GM12801 (cell line): Measurements from ENCODE around the gene SHE.

ENCODE experiments used
- TF ChIP-seq, protein P1 (sequence below): IDR thresholded peaks from one replicate; pipeline ENCODE4 v1.5.1; 2011; ENCODE audit warnings: control low read depth; ENCODE audit not compliant: insufficient read length; ENCODE audit errors: extremely low read depth

The SHE gene

GRCh38 chr1:154441241-154441888 is 60.8 kb downstream of the SHE start:
- TF ChIP-seq, protein P1, sequence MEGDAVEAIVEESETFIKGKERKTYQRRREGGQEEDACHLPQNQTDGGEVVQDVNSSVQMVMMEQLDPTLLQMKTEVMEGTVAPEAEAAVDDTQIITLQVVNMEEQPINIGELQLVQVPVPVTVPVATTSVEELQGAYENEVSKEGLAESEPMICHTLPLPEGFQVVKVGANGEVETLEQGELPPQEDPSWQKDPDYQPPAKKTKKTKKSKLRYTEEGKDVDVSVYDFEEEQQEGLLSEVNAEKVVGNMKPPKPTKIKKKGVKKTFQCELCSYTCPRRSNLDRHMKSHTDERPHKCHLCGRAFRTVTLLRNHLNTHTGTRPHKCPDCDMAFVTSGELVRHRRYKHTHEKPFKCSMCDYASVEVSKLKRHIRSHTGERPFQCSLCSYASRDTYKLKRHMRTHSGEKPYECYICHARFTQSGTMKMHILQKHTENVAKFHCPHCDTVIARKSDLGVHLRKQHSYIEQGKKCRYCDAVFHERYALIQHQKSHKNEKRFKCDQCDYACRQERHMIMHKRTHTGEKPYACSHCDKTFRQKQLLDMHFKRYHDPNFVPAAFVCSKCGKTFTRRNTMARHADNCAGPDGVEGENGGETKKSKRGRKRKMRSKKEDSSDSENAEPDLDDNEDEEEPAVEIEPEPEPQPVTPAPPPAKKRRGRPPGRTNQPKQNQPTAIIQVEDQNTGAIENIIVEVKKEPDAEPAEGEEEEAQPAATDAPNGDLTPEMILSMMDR, result no peak

GRCh38 chr1:154440036-154440804 is 62.0 kb downstream of the SHE start:
- TF ChIP-seq, protein P1, result no peak

- TF ChIP-seq, protein P1, result no peak
These were observed 65.8 kb downstream of the SHE start for GRCh38 chr1:154436433-154436832.

DNA sequence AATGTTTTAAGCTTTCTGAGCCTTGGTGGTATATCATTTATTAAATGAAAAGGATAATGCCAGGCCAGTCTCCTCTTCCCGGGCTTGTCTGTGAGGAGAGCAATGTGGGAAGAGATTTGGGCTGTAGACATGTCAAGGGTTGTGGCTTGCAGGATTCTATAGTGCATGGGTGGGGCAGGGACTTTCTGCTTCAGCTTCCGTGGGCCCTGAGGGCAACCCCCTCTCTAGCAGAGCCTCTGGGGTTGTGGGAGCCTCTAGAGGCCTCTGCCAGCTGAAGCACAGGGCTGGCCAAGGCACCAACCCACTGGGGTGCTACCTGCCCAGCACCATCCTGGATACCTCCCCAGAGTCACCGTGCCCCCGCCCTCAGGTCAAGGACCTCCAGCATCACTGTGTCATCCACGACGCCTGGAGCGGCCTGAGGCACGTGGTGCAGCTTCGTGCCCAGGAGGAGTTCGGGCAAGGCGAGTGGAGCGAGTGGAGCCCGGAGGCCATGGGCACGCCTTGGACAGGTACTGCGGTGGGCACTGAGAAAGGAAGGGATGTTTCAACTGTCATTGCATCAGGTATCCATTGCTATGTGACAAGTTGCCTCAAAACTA is 66.5 kb downstream of the SHE start:
- TF ChIP-seq, protein P1, result no peak

GRCh38 chr1:154434346-154435085 is 67.7 kb downstream of the SHE start:
- TF ChIP-seq, protein P1, result no peak

DNA sequence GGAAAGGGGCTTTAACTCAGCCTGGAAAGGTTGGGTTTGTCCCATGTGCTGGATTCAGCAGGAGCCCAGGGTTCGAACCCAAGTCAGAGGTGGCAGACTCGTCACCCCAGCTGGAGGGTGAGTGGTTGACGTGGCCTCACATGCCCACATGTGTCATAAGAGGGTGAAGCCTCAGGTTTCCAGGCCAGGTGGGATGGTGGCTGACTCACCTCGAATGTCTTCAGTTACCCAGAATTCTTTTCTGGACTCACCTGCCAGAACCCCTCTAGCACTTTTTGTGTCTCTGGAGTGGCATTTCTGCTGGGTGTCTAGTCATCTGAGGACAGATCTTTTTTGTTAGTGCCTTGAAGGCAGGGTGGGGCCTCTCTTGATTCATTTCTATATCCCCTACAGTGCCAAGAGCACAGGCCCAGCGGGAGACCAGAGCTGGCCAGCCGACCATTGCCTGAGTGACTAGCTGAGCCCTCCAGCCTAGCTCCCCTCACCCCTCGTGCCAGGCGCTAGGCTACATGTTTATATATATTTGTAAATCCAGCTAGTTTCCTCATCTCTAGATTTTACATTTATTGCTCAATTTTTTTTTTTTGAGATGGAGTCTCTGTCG is 68.9 kb downstream of the SHE start:
- TF ChIP-seq, protein P1, result no peak
